Ovary (tissue), 9 donors: ENCODE results near the gene KMT2D. TPM values are rescaled to one million over a fixed set of nuclear protein-coding genes. Genes with fewer than 3 reads are reported as not detected.
A peak's percentile ranks its signal among the peaks of the same experiment; 100 is the strongest.

Experiments
- DNase-seq, 5 donors: peaks; one replicate each; pipeline ENCODE4 v3.0.0-alpha.2; 2019 to 2020
- H3K27ac ChIP-seq, 2 donors: fragments of 200-600 bp; one replicate each; pipeline versions ENCODE4 v1.5.1 to v1.8.0; 2019 to 2022
- H3K27me3 ChIP-seq: fragments of 200-600 bp; one replicate; pipeline ENCODE4 v1.8.0; 2022
- H3K36me3 ChIP-seq: fragments of 200-600 bp; sonication (generic); one replicate; pipeline ENCODE4 v1.5.1; 2019
- H3K4me1 ChIP-seq: one replicate; pipeline ENCODE4 v1.8.1; 2013; ENCODE audit warnings: mild to moderate bottlenecking, moderate library complexity; ENCODE audit not compliant: insufficient read depth
- H3K4me3 ChIP-seq: fragments of 200-600 bp; sonication (generic); one replicate; pipeline ENCODE4 v1.5.1; 2017
- H3K9me3 ChIP-seq, 2 donors: fragments of 200-600 bp in 1 of 2; sonication (generic) in 1 of 2; one replicate each; pipeline versions ENCODE4 v1.5.1 to v1.8.1; 2013 to 2019; ENCODE audit warnings: mild to moderate bottlenecking in 1 of 2, moderate library complexity in 1 of 2
- EP300 ChIP-seq: sonication (generic); formaldehyde crosslinking; IDR thresholded peaks from one replicate; pipeline ENCODE4 v1.6.1; 2017; ENCODE audit warnings: antibody characterized with exemption
- POLR2A ChIP-seq: fragments of 450-650 bp; IDR thresholded peaks from one replicate; pipeline ENCODE4 v1.6.1; 2017; ENCODE audit warnings: antibody characterized with exemption, mild to moderate bottlenecking, moderate library complexity
- WGBS, 3 donors: extraction: QIAGEN DNeasy Blood & Tissue Kit in 1 of 3; methylation state at CpG; one replicate each; pipeline versions ENCODE4 v1.1.5 to v1.1.7; 2013 to 2017; 5-methylcytosine and 5-hydroxymethylcytosine counted together
- intact Hi-C, 4 donors: fragments of 100-400 bp; cut with DNase I; formaldehyde crosslinking; loops; one replicate each; pipeline versions ENCODE4 v1.11.0 to v1.15.1; 2022 to 2023
- polyA plus RNA-seq, 2 donors: library from polyadenylated mRNA; stranded (reverse); fragments of 200-250 nt in 1 of 2; fragments of 350-450 nt in 1 of 2; fragmentation: Illumina TruSeq in 1 of 2; extraction: RNeasy Lipid Tissue Mini Kit (QIAGEN cat#74804) in 1 of 2; gene quantifications; one replicate each; pipeline ENCODE4 v1.2.3, GENCODE V29; 2013 to 2014
- total RNA-seq, 7 donors: library from RNA; depleted of rRNA in 2 of 7; stranded (reverse); fragments of >200 nt in 2 of 7; fragmentation: NEBNext Ultra II Directional in 3 of 7; extraction: Animal tissue kit (Norgen Biotek cat#: 25700) in 3 of 7; gene quantifications; one replicate each; pipeline versions ENCODE4 v1.1.0 to v1.2.4, GENCODE V29; 2016 to 2023
- TF ChIP-seq, protein P1 (sequence below), 3 donors: fragments of 450-650 bp in 2 of 3; fragments of 200-600 bp in 1 of 3; IDR thresholded peaks; one replicate each; pipeline versions ENCODE4 v1.5.1 to v1.8.0; 2016 to 2022; ENCODE audit warnings: antibody characterized with exemption in 3 of 3, mild to moderate bottlenecking in 1 of 3
- donor health status: DM: no; HTN: no; CAD: no; lungs with moderate emphysema.
- donor health status: DM: no; HTN: no; CAD: no.
- donor health status: Bipolar disorder and iron deficiency.
- donor health status: DM: yes; HTN: yes; CAD: no.
- donor health status: DM: no; HTN: no; CAD: no.
- donor health status: DM: yes; HTN: yes; CAD: no.

Gene KMT2D
- total and polyA plus RNA-seq, 9 donors = 28.3 to 97.0 (median 77.8) TPM

- DNase-seq = no peak
- Histone ChIP-seq H3K4me1 (peaks cover 21% of the 10 kb centered on the region), H3K27me3 (no peaks in the 10 kb centered on the region), H3K4me3 (no peak overlapping the region), H3K27ac (no peak overlapping the region), H3K36me3 (no peaks in the 10 kb centered on the region), H3K9me3 (no peaks in the 10 kb centered on the region)
- TF ChIP-seq EP300 = no peak
- TF ChIP-seq, protein P1, sequence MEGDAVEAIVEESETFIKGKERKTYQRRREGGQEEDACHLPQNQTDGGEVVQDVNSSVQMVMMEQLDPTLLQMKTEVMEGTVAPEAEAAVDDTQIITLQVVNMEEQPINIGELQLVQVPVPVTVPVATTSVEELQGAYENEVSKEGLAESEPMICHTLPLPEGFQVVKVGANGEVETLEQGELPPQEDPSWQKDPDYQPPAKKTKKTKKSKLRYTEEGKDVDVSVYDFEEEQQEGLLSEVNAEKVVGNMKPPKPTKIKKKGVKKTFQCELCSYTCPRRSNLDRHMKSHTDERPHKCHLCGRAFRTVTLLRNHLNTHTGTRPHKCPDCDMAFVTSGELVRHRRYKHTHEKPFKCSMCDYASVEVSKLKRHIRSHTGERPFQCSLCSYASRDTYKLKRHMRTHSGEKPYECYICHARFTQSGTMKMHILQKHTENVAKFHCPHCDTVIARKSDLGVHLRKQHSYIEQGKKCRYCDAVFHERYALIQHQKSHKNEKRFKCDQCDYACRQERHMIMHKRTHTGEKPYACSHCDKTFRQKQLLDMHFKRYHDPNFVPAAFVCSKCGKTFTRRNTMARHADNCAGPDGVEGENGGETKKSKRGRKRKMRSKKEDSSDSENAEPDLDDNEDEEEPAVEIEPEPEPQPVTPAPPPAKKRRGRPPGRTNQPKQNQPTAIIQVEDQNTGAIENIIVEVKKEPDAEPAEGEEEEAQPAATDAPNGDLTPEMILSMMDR (IDR thresholded peaks at IDR 0.05) = no peak
- TF ChIP-seq POLR2A = no peak
- whole genome bisulfite sequencing, 3 donors = 66 to 80% (median 71%) methylated on average over 4 of the region's 4 CpGs
- intact Hi-C loops = no loop called here
Measured at GRCh38 chr12:49055092-49055491, 5.5 kb downstream of the KMT2D start.

DNA sequence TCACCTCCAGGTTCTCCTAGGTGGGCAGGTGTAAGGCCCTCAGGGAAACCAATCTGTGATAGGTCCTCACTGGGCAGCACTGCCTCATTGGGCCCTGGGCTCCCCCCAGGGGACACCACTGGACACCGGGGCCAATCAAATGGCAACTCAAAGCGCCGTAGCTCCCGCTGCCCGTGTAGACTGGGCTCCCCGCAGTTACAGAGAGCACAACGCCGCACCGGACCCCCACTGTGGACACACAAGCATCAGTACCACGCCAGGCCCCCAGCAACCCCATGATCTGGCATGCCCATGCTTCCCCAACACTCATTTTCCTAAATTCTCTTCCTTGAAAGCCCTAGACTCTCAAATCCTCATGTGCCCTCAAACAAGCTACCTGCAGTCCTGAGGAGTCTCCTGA is 6.1 kb downstream of the KMT2D start:
- H3K27me3 ChIP-seq = no peaks in the 10 kb centered on the region
- intact Hi-C loops = no loop called here
- WGBS, 3 donors = 89 to 94% (median 92%) methylated on average over 10 of the region's 10 CpGs
- DNase-seq = no peak
- no peak overlapping the region for H3K4me3 ChIP-seq
- TF ChIP-seq EP300 = no peak
- TF ChIP-seq, protein P1 (IDR thresholded peaks at IDR 0.05) = no peak
- no peak for TF ChIP-seq POLR2A
- H3K36me3 ChIP-seq = no peaks in the 10 kb centered on the region
- peaks cover 21% of the 10 kb centered on the region for H3K4me1 ChIP-seq
- H3K27ac ChIP-seq = no peak overlapping the region
- no peaks in the 10 kb centered on the region for H3K9me3 ChIP-seq

- no peak overlapping the region for H3K27ac ChIP-seq
- H3K27me3 ChIP-seq = no peaks in the 10 kb centered on the region
- no peaks in the 10 kb centered on the region for H3K9me3 ChIP-seq
- no peaks in the 10 kb centered on the region for H3K36me3 ChIP-seq
- intact Hi-C loops = no loop called here
- no peak overlapping the region for H3K4me3 ChIP-seq
- peaks cover 21% of the 10 kb centered on the region for H3K4me1 ChIP-seq
- 85 to 93% (median 90%) methylated on average over 5 of the region's 5 CpGs for WGBS, 3 donors
- DNase-seq = no peak
- TF ChIP-seq EP300 (no peak), POLR2A (no peak)
- TF ChIP-seq, protein P1 (IDR thresholded peaks at IDR 0.05) = no peak
Measured at GRCh38 chr12:49054096-49054495, 6.5 kb downstream of the KMT2D start.

- 80 to 86% (median 83%) methylated on average over 16 of the region's 16 CpGs for WGBS, 3 donors
- peak in 1 of 5 donors; percentile 12 for DNase-seq
- H3K36me3 ChIP-seq = no peaks in the 10 kb centered on the region
- H3K4me1 ChIP-seq = peaks cover 10% of the 10 kb centered on the region
- H3K27ac ChIP-seq = no peak overlapping the region
- intact Hi-C loops = no loop called here
- no peak for TF ChIP-seq EP300
- TF ChIP-seq, protein P1 (IDR thresholded peaks at IDR 0.05) = no peak
- no peak for TF ChIP-seq POLR2A
- no peaks in the 10 kb centered on the region for H3K9me3 ChIP-seq
- H3K27me3 ChIP-seq = no peaks in the 10 kb centered on the region
- H3K4me3 ChIP-seq = no peak overlapping the region
Measured at GRCh38 chr12:49052451-49053208, 8.0 kb downstream of the KMT2D start.
